Measurements from ENCODE around the gene UBE2D2.

Gene UBE2D2

DNA sequence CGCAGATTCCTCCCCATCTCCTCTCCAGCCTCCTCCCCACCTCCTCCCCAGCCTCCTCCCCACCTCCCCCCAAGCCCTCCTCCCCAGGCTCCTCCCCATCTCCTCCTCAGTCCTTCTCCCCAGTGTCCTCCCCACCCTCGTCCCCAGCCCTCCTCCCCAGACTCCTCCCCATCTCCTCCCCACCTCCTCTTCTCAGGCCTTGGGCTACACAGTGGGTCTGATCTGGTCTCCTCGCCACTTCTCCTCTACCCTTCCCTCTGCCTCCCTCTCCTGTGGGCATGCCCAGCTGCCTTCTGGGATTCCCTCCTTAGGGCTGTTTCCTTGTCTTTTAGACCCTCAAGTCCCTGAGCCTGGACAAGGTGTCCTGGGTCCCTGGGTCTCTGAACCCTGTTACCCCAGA, 115.3 kb downstream of the UBE2D2 start:
- DNase-seq (ENCODE audit: low read depth in 2 of 2), result no peak

DNA sequence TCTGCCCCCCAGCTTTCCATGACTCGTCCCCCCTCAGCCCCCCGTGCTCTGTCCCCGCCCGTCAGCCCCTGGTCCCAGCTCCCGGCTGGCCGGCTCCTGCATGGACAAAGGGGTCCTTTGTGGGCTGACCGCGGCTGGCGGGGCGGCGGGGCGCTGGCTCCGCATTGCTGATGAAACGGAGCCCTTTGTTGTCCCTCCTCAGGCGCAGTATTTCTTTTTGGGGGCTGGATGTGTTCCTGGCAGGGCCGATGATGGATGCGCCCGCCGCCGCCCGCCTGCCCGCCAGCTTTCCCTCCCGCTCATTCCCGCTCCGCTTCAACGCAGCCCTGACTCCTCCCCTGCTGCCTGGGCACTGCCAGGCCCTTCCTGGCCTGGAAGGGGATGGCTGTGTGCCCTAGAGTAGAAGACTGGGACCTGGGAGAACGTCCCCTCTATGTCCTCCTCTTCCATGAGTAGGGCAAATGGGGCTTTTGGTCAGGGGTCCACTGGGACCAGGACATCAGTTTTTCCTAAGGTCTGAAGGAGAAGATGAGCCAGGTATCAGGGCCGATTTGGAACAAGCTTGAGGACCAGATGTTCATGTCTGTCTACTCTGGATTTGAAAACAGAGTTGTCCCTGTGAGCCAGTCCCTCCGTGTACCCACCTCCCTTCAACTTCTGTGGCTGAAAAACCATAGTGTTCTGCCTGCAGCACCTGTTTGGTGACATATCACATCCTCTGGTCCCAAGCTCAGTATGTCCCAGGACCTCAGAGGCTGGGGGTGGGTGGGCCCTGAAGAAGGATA, 116.0 kb downstream of the UBE2D2 start:
- no peak for DNase-seq (ENCODE audit: low read depth in 2 of 2)
